Small intestine (tissue), 7 donors: ENCODE measurements around the gene CMIP. TPM values are rescaled to one million over a fixed set of nuclear protein-coding genes. Genes with fewer than 3 reads are reported as not detected.
"Not testable (repeated sequence)": the region's sequence is repeated elsewhere in the genome, so short reads cannot be mapped to it uniquely, and the experiment has no call there.

Experiments used
- DNase-seq, 2 donors: peaks; one replicate each; pipeline versions ENCODE4 v3.0.0 to v3.0.0-alpha.2; 2013
- FAIRE-seq: peaks from 2 replicates; lab custom pipeline; 2012; peaks lifted over from hg19 to GRCh38; lab: Jason Lieb, UNC
- H3K27ac ChIP-seq, 3 donors: one replicate each; pipeline ENCODE4 v1.5.1; 2013; ENCODE audit warnings: low read length in 2 of 3, mild to moderate bottlenecking in 2 of 3, control low read depth in 1 of 3, inconsistent platforms in 1 of 3, low read depth in 1 of 3, moderate library complexity in 1 of 3
- H3K27me3 ChIP-seq, 3 donors: one replicate each; pipeline ENCODE4 v1.6.1; 2013; ENCODE audit warnings: low read length in 3 of 3, inconsistent platforms in 1 of 3; ENCODE audit not compliant: control insufficient read depth in 3 of 3, insufficient read depth in 3 of 3
- H3K36me3 ChIP-seq, 3 donors: one replicate each; pipeline ENCODE4 v1.6.1; 2013; ENCODE audit warnings: low read length in 3 of 3, inconsistent platforms in 1 of 3, low read depth in 1 of 3, mild to moderate bottlenecking in 1 of 3, moderate library complexity in 1 of 3; ENCODE audit not compliant: control insufficient read depth in 3 of 3, insufficient read depth in 2 of 3
- H3K4me1 ChIP-seq, 3 donors: one replicate each; pipeline ENCODE4 v1.6.1; 2013; ENCODE audit warnings: low read length in 2 of 3, inconsistent platforms in 1 of 3, low read depth in 1 of 3, mild to moderate bottlenecking in 1 of 3, moderate library complexity in 1 of 3; ENCODE audit not compliant: control insufficient read depth in 3 of 3, insufficient read depth in 2 of 3
- H3K4me3 ChIP-seq, 3 donors: one replicate each; pipeline ENCODE4 v1.5.1; 2013; ENCODE audit warnings: low read length in 3 of 3, control low read depth in 1 of 3, inconsistent platforms in 1 of 3, low read depth in 1 of 3, mild to moderate bottlenecking in 1 of 3, moderate library complexity in 1 of 3
- H3K9me3 ChIP-seq, 2 donors: one replicate each; pipeline ENCODE4 v1.6.1; 2013; ENCODE audit warnings: low read depth in 1 of 2, low read length in 1 of 2; ENCODE audit not compliant: control insufficient read depth in 2 of 2, insufficient read depth in 1 of 2
- WGBS, 3 donors: extraction: QIAGEN DNeasy Blood & Tissue Kit; methylation state at CpG; one replicate each; pipeline ENCODE4 v1.1.7; 2013; 5-methylcytosine and 5-hydroxymethylcytosine counted together
- polyA plus RNA-seq, 4 donors: library from polyadenylated mRNA; stranded (reverse) in 3 of 4; unstranded in 1 of 4; fragments of 200-250 nt in 3 of 4; fragments of 120-200 nt in 1 of 4; gene quantifications; one replicate each; pipeline versions ENCODE4 v1.2.1 to v1.2.3, GENCODE V29; 2013
- donor health status: healthy with polysubstance abuse.
- donor health status: control.
- donor health status: control.
- donor health status: Bipolar disorder and iron deficiency.
- donor health status: healthy.

CMIP gene
- polyA plus RNA-seq, 4 donors: 43.8 to 74.7 (median 55.7) TPM

- H3K27me3 ChIP-seq: no peaks in the 10 kb centered on the region
- no peaks in the 10 kb centered on the region for H3K36me3 ChIP-seq
- 83 to 86% (median 84%) methylated on average over 11 of the region's 11 CpGs for WGBS, 3 donors
- no peak overlapping the region for H3K27ac ChIP-seq
- no peaks in the 10 kb centered on the region for H3K9me3 ChIP-seq
- no peaks in the 10 kb centered on the region for H3K4me1 ChIP-seq
- DNase-seq (no peak), FAIRE-seq (no peak)
- no peak overlapping the region for H3K4me3 ChIP-seq
Measured at GRCh38 chr16:81415751-81416150, 28.9 kb upstream of the CMIP start.

GRCh38 chr16:81416749-81417148, 27.9 kb upstream of the CMIP start:
- H3K4me3 ChIP-seq: no peak overlapping the region
- H3K36me3 ChIP-seq: no peaks in the 10 kb centered on the region
- no peaks in the 10 kb centered on the region for H3K4me1 ChIP-seq
- DNase-seq: no peak
- FAIRE-seq: no peak
- WGBS, 3 donors: 87 to 91% (median 87%) methylated on average over 8 of the region's 8 CpGs
- no peaks in the 10 kb centered on the region for H3K27me3 ChIP-seq
- peaks cover 0 to 4% of the 10 kb centered on the region in 2 donors for H3K9me3 ChIP-seq
- no peak overlapping the region for H3K27ac ChIP-seq

GRCh38 chr16:81417210-81417609, 27.4 kb upstream of the CMIP start:
- FAIRE-seq (no peak), DNase-seq (no peak)
- Histone ChIP-seq H3K36me3 (no peaks in the 10 kb centered on the region), H3K27me3 (no peaks in the 10 kb centered on the region), H3K4me3 (no peak overlapping the region), H3K4me1 (no peaks in the 10 kb centered on the region), H3K9me3 (peaks cover 0 to 9% of the 10 kb centered on the region in 2 donors), H3K27ac (no peak overlapping the region)
- 72 to 91% (median 85%) methylated on average over 5 of the region's 5 CpGs for WGBS, 3 donors

- Histone ChIP-seq H3K4me3 (no peak overlapping the region), H3K4me1 (no peaks in the 10 kb centered on the region), H3K9me3 (peaks cover 0 to 9% of the 10 kb centered on the region in 2 donors), H3K27ac (no peak overlapping the region), H3K27me3 (no peaks in the 10 kb centered on the region), H3K36me3 (no peaks in the 10 kb centered on the region)
- 90 to 91% (median 91%) methylated on average over 9 of the region's 9 CpGs for whole genome bisulfite sequencing, 3 donors
- DNase-seq (no peak), FAIRE-seq (no peak)
Measured at GRCh38 chr16:81419806-81420205, 24.8 kb upstream of the CMIP start.

- H3K4me3 ChIP-seq: no peak overlapping the region
- H3K9me3 ChIP-seq: peaks cover 0 to 9% of the 10 kb centered on the region in 2 donors
- FAIRE-seq (no peak), DNase-seq (no peak)
- H3K27ac ChIP-seq: no peak overlapping the region
- WGBS, 3 donors: 79 to 85% (median 83%) methylated on average over 2 of the region's 2 CpGs
- no peaks in the 10 kb centered on the region for H3K4me1 ChIP-seq
- no peaks in the 10 kb centered on the region for H3K36me3 ChIP-seq
- no peaks in the 10 kb centered on the region for H3K27me3 ChIP-seq
Measured at GRCh38 chr16:81421126-81421525, 23.5 kb upstream of the CMIP start.

GRCh38 chr16:81421536-81421935, 23.1 kb upstream of the CMIP start:
- peaks cover 0 to 9% of the 10 kb centered on the region in 2 donors for H3K9me3 ChIP-seq
- H3K4me1 ChIP-seq: no peaks in the 10 kb centered on the region
- no peaks in the 10 kb centered on the region for H3K27me3 ChIP-seq
- H3K36me3 ChIP-seq: no peaks in the 10 kb centered on the region
- FAIRE-seq: no peak
- no peak for DNase-seq
- no peak overlapping the region for H3K4me3 ChIP-seq
- 88 to 90% (median 89%) methylated on average over 11 of the region's 11 CpGs for WGBS, 3 donors
- H3K27ac ChIP-seq: no peak overlapping the region

GRCh38 chr16:81422153-81422552, 22.5 kb upstream of the CMIP start:
- not testable (repeated sequence) for H3K27ac ChIP-seq, H3K4me3 ChIP-seq, FAIRE-seq, DNase-seq, H3K27me3 ChIP-seq, H3K36me3 ChIP-seq, H3K9me3 ChIP-seq, H3K4me1 ChIP-seq
- WGBS, 3 donors: 95 to 98% (median 96%) methylated on average over 7 of the region's 7 CpGs

GRCh38 chr16:81424771-81425170, 19.8 kb upstream of the CMIP start:
- Histone ChIP-seq H3K4me3 (no peak overlapping the region), H3K27ac (no peak overlapping the region), H3K27me3 (peaks cover 0 to 2% (median 0%) of the 10 kb centered on the region in 3 donors), H3K36me3 (no peaks in the 10 kb centered on the region), H3K9me3 (peaks cover 0 to 9% of the 10 kb centered on the region in 2 donors), H3K4me1 (no peaks in the 10 kb centered on the region)
- 0 to 24% (median 15%) methylated on average over 1 of the region's 1 CpG for WGBS, 3 donors
- DNase-seq (no peak), FAIRE-seq (no peak)

- H3K27ac ChIP-seq: no peak overlapping the region
- DNase-seq (no peak), FAIRE-seq (no peak)
- H3K4me3 ChIP-seq: no peak overlapping the region
- H3K9me3 ChIP-seq: no peaks in the 10 kb centered on the region
- H3K36me3 ChIP-seq: no peaks in the 10 kb centered on the region
- H3K27me3 ChIP-seq: peaks cover 0 to 2% (median 0%) of the 10 kb centered on the region in 3 donors
- H3K4me1 ChIP-seq: no peaks in the 10 kb centered on the region
- WGBS, 3 donors: 82 to 86% (median 82%) methylated on average over 6 of the region's 6 CpGs
Measured at GRCh38 chr16:81427219-81427618, 17.4 kb upstream of the CMIP start.
